Measurements from ENCODE around the gene ARHGAP45.

ARHGAP45 gene

DNA sequence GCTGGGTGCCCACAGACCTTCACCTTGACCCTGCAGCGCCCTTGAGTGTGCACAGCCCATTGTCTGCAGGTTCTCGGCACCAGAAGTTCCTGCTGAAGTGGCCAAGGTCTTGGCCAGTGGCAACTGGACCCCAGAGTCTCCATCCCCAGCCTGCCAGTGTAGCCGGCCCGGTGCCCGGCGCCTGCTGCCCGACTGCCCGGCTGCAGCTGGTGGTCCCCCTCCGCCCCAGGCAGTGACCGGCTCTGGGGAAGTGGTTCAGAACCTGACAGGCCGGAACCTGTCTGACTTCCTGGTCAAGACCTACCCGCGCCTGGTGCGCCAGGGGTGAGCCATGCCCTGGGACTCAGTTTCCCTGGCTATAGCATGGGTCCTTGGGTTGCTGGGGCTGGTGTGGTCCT lies 11.9 kb upstream of the ARHGAP45 start:
- DNase-seq (ENCODE audit: low read depth), result no peak

DNA sequence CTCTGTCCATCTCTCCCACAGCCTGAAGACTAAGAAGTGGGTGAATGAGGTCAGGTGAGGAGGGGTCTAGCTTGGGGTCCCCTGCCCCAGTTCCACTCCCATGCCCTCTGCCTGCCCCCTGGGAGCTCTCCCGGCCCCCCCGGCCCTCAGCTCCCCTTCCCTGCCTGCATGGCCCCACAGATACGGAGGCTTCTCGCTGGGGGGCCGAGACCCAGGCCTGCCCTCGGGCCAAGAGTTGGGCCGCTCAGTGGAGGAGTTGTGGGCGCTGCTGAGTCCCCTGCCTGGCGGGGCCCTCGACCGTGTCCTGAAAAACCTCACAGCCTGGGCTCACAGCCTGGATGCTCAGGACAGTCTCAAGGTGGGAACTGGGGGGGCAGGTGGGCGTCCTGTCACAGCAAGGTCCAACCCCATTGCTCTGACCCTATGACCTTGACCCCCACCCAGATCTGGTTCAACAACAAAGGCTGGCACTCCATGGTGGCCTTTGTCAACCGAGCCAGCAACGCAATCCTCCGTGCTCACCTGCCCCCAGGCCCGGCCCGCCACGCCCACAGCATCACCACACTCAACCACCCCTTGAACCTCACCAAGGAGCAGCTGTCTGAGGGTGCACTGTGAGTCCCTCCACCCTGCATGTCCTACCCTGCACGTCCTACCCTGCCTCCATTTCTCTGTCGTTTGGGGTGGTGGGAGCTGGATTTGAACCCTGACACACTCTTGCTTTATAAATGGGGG lies 10.9 kb upstream of the ARHGAP45 start:
- no peak for DNase-seq (ENCODE audit: low read depth)

DNA sequence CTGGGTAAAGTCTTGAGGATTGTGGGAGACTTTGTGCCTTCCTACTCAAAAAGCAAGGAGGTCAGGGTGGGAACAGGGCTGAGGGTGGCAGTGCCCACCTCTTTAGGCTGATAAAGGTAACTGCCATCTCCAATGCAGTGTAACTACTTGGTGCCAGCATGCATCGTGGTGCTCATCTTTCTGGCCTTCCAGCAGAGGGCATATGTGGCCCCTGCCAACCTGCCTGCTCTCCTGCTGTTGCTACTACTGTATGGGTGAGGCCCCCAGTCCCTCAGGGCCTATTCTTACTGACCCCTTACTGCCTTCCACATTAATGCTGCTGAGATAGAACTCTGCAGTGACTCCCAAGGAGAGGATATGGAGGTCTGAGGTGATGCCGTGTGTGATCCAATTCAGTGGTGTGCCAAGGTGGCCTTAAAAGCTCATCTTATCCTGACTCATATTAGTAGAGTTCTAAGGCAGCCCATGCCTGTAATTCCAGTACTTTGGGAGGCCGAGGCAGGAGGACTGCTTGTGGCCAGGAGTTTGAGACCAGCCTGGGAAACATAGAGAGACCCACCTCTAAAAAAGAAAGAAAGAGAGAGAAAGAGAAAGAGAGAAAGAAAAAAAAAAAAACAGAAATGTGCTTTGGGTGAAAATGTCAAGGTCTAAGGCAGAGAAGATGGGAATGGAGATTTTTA lies 9.7 kb upstream of the ARHGAP45 start:
- DNase-seq (ENCODE audit: low read depth), result peak; percentile 40

DNA sequence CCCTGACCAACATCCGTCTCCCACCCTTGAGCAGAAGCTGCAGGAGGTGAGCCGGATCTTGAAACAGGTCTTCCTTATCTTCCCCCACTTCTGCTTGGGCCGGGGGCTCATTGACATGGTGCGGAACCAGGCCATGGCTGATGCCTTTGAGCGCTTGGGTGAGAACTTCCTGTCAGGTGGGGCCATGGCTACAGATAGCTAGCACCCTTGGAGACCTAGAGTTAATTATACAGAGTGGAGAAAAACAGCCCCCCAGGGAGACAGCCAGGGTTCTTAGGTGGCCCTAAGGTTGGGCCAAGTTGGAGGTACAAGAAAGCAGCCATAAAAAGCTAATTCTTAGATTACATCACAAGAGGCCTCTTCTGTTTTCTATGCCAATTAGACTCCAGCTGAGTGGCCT lies 8.9 kb upstream of the ARHGAP45 start:
- DNase-seq (ENCODE audit: low read depth), result no peak

DNA sequence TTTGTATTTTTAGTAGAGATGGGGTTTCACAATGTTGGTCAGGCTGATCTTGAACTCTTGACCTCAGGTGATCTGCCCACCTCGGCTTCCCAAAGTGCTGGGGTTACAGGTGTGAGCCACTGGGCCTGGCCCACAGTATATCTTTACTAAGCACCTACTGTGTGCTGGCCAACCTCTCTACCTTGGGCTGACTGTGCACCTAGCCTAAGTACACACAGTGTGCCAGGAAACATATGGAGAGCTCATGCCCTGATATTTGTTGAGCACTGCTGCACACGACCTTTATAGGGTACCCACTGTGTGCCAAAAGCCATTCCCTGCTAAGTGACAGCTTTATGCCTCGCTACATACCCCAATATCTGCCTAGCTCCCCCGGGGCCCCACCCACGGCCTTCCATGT lies 6.3 kb upstream of the ARHGAP45 start:
- no peak for DNase-seq (ENCODE audit: low read depth)

DNA sequence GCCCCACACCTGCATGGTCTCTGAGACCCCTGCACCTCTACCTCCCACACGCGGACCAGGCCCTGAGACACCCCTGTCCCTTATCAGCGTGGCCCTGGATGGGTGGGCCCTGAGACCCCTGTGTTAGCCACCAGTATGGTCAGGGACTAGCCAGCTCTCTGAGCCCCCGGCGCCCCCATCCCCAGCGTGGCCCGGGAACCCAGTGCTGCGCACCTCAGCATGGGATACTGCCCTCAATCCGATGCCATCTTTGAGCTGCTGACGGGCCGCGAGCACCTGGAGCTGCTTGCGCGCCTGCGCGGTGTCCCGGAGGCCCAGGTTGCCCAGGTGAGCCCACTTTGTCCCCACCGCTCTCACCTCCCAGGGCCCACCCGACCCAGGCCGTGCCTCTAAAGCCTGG lies 5.0 kb upstream of the ARHGAP45 start:
- no peak for DNase-seq (ENCODE audit: low read depth)

DNA sequence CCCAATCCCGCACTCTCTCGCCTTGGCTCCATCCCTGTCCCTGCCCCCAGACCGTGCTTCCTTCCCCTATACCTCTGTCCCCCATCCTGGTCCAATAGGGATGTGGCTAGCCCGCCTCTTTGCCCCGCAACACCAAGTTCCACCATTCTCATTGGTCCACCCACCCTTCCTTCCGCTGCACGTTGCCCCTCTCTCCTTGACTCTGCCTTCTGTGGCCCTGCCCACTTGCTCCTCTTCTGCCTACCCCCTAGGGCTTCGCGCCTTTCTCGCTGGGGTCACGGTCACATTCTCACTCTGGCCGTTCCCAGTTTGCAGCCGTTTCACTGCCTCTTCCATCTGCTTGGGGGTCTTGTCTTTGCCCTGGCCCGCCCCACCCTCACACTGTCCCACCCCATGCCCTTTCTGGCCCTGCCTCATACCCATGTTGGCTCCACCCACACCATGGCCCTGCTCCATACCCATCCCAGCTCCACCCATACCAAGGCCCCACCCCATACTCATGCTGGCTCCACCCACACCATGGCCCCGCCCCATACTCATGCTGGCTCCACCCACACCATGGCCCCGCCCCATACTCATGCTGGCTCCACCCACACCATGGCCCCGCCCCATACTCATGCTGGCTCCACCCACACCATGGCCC lies 4.5 kb upstream of the ARHGAP45 start:
- no peak for DNase-seq (ENCODE audit: low read depth)

DNA sequence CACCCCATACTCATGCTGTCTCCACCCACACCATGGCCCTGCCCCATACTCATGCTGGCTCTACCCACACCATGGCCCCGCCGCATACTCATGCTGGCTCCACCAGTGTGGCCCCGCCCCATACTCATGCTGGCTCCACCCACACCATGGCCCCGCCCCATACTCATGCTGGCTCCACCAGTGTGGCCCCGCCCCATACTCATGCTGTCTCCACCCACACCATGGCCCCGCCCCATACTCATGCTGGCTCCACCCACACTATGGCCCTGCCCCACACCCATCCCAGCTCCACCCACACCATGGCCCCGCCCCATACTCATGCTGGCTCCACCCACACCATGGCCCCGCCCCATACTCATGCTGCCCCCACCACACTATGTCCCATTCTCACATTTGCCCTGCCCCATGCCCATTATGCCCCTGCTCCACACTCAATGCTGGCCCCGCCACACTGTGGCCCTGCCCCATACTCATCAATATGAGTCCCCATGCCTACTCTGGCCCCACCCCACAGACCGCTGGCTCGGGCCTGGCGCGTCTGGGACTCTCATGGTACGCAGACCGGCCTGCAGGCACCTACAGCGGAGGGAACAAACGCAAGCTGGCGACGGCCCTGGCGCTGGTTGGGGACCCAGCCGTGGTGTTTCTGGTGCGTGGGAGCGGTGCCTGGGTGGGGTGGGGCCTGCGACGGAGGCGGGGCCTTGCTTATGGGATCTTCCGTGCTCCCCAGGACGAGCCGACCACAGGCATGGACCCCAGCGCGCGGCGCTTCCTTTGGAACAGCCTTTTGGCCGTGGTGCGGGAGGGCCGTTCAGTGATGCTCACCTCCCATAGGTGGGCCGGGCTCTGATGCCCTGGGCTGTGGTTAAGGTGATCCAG lies 3.7 kb upstream of the ARHGAP45 start:
- no peak for DNase-seq (ENCODE audit: low read depth)

DNA sequence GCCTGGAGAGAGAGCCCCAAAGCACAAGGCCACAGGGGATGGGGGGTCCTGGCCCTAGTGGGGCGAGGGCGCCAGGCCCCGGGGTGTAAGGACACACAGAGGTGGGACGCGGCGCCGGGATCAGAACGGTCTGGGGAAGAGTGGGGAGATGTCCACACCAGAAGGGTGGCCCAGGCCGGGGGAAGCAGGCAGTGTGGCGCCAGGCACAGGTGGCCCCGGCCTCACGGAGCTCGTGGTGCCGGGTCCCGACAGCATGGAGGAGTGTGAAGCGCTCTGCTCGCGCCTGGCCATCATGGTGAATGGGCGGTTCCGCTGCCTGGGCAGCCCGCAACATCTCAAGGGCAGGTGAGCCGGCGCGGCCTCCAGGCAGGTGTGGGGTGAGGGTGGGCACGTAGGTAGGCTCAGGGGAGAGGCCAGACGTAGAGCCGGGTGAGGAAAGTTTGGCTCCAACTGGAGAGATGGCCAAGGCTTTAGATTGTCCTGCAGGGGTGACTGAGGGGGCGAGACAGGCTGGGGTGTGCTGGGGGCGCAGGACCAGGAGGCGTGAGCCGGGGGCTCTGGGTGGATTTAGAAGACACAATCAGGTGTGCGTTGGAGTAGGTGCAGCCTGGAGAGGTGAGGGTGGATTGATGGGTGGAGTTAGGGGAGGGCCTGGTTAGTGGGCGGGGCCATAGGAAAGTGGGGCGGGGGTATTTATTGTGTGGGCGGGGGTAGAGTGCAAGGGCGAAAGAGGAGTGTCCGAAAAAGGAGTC lies 2.9 kb upstream of the ARHGAP45 start:
- no peak for DNase-seq (ENCODE audit: low read depth)

DNA sequence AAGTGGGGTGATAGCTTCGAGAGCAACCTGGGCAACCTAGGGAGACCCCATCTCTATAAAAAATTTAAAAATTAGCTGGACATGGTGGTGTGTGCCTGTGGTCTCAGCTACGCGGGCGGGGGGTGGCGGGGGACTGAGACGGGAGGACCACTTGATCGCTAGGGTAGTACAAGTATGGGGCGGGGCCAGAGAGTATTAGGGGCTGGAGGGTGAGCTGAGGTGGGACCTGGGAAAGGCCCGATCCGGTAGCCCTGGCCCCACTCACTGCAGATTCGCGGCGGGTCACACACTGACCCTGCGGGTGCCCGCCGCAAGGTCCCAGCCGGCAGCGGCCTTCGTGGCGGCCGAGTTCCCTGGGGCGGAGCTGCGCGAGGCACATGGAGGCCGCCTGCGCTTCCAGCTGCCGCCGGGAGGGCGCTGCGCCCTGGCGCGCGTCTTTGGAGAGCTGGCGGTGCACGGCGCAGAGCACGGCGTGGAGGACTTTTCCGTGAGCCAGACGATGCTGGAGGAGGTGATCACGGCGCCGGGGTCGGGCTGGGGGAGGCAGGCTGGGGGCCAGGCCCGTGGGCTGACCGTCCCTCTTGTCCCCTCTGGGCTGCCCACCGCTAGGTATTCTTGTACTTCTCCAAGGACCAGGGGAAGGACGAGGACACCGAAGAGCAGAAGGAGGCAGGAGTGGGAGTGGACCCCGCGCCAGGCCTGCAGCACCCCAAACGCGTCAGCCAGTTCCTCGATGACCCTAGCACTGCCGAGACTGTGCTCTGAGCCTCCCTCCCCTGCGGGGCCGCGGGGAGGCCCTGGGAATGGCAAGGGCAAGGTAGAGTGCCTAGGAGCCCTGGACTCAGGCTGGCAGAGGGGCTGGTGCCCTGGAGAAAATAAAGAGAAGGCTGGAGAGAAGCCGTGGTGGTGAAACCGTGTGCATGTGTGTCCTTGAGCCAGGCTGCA lies 2.0 kb upstream of the ARHGAP45 start:
- peak; percentile 59 for DNase-seq (ENCODE audit: low read depth)

DNA sequence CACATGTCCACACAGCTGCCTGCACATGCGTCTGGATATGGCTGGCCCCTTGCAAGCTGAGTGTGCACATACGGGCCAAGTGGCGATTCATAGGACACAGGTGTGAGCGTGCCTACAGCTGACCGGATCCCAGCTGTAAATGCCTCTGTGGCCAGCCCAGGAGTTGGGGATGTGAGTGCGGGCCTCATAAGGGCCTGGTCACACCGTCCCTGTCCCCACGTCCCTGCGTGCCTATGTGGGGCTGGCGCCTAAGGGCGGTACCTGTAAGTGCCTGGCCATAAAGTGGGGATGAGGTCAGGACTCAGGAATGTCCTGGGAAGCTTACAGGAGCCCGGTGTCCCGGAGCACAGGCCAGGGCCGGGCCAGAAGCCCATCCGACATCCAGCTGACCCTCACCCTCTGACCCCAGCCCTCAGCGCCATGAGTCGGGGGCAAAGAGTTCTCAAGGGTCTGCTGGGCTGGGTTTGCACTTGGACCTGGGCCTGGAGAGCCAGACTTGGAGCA lies 1.3 kb upstream of the ARHGAP45 start:
- no peak for DNase-seq (ENCODE audit: low read depth)

DNA sequence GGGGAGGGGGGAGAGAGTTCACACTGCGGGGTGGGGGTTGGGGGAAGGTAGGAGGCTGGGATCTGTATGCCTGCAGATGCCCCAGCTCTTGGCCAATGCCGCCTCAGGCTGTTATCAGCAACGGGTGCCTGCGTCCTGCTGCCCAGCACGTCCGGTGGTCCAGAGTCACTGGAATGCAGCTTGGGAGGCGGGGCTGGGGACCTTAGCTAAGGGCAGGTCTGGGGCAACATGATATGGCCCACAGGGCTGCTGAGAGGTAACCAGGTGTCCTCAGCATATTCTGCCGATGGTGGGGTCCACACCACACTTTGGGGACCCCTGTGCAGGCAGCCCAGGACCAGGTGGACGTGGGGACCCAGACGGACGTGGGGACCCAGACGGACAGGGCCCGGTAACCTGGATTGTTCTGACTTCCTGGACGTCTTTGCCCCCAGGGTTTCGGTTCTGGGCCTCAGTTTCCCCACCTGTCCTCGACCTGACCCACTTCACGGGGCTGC lies 668 bp upstream of the ARHGAP45 start:
- no peak for DNase-seq (ENCODE audit: low read depth)

DNA sequence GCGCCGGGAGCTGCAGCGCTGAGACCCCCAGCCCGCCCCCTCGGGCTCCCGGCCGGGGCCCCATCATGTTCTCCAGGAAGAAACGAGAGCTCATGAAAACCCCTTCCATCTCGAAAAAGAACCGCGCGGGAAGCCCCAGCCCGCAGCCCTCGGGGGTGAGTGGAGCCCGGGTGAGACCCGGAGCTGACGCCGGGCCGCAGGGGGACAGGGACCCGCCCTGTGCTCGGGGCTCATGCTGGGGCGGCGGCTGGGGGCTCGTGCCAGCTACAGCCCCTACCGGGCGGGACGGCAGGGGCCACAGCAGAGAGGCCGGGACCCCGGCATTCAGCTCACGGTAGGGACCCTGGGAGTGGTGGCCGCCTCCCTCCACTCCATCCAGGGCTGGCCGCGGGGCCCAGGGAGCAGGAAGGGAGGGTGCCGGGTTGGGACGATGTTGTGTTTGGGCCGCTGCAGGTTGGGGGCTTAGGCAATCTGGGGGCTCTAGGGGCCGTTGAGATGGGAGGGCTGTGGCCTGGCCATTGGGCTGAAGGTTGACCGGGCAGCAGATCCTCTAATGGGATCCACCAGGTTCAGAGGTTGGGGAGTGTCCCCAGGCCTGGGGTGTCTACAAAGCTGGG lies 482 bp downstream of the ARHGAP45 start:
- no peak for DNase-seq (ENCODE audit: low read depth)

DNA sequence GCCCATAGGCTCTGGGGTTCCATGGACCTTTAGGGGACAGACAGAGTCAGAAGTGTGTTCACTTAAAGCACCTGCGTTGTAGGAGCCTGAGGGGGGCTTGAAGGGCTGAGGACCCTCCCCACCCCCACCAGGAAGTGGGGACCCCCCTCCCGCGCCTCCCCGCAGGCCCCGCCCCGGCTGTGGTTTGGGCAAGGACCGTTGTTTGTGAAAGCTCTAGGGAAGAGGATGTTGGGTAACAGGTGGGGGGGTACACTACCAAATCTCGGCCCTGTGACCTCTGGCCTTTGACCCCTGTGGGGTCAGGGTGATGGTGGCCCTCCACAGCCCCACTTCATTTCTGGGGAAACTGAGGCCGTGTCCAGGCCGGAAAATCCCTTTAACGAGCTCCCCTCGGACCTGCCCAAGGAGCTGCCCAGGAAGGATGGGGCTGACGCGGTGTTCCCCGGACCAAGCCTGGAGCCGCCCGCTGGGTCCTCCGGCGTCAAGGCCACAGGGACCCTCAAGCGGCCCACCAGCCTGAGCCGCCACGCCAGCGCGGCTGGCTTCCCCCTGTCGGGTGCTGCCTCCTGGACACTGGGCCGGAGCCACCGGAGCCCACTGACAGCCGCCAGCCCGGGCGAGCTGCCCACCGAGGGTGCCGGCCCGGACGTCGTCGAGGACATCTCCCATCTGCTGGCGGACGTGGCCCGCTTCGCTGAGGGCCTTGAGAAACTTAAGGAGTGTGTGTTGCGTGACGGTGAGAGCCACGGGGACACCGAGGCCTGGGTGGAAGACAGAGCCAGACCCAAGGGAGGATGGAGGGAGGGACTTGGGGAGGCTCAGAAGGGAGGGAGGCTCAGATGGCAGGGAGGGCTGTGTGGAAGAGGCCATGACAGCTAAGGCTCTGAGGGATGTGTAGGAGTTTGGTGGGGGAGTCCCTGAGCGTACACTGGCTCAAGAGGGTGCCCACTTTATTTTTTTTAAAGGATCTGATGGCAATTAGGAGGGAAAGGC lies 1.3 kb downstream of the ARHGAP45 start:
- no peak for DNase-seq (ENCODE audit: low read depth)

DNA sequence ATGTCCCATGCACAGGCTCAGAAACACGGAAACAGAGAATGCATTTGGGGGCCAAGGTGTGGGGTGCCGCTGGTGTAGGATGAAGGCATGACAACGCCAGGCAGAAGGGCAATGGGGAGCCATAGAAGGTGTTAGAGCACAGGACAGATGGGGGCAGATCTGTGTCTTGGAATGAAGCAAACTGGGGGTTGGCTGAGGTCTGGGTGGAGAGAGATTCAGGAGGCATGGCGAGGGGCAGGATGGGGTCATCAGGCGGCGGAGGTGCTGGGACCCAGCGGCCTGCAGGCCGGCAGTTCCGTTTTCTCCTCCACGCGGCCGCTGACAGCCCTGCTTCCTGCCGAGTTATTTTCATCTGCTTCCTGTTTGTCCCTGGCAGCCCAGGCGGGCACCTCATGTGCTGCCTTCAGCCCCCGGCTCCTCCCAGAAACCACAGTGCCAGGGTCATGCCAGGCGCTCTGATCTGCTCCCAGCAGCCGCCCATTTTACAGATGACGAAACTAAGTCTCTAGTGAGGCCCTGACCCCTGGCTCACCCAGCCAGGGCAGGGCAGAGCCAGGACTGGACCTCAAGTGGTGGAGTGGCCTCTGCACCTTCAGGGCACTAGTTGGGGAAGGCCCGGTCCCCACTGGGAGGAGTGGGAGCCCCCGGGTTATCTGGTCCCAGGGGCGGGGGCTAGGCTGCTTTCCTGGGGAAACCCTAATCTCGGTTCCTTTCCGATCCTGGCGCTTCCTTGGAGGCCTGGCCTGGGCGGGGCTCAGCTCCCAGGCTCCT lies 2.2 kb downstream of the ARHGAP45 start:
- no peak for DNase-seq (ENCODE audit: low read depth)

DNA sequence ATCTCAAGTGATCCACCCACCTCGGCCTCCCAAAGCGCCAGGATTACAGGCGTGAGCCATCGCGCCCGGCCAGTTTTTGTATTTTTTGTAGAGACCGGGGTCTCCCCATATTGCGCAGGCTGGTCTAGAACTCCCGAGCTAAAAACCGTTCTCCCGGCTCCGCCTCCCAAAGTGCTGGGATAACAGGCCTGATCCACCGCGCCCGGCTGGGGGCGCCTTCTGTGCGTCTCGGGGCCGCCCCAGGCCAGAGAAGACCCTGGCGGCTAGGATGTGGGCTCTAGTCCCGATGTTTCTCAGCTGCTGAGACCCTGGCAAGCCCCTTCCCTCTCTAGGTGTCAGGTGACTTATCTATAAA lies 3.6 kb downstream of the ARHGAP45 start:
- DNase-seq (ENCODE audit: low read depth), result no peak

DNA sequence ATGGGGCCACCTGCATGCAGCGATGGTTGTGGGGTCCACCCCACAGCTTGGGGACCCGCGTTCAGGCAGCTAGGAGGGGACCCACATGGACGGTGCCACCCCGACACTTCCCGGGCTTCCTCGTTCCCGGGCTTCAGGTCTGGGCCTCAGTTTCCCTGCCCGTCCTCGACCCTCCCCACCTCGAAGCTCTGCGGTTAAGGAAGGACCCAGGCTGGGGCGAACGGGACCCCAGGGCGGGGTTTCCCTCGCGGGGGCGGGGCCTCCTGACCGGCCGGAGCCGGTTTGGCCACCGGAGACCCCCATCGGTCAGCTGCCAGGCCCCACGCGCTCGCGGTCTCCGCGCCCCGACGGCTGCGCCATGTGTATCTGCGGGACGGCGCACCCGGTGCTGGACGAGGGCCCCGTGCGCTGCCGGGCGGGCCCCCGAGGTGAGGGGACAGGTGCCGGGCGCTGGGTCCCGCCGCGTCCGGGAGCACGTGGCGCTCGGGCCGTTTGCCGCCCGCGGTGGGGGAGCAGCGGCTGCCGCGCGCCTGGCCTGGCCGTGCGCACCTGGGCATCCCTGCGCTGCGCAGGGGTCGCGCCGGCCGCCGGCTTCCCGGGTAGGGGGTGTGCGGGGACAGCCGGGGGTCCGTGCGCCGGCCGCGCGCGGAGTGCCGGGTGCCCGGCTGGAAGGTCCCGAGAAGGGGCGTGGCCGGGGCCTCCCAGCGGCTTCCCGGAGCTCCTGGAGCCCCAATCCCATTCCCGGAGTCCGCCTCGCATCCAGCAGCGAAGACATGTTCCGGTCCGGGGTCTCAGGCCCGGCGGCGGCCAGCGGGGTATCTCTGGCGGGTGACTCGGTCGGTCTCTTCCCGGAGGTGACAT lies 4.2 kb downstream of the ARHGAP45 start:
- DNase-seq (ENCODE audit: low read depth), result no peak
